ENCODE results near the gene FNIP2. TPM values are rescaled to one million over a fixed set of nuclear protein-coding genes. Genes with fewer than 3 reads are reported as not detected.
"Not testable (repeated sequence)": the region's sequence is repeated elsewhere in the genome, so short reads cannot be mapped to it uniquely, and the experiment has no call there.

Gene FNIP2
- total RNA-seq, 6 experiments from 2014 or later: 14.1 to 22.2 (median 18.2) TPM

- DNase-seq: no peak
- Mint-ChIP-seq H3K9me3 (no peaks in the 10 kb centered on the region), H3K27me3 (ENCODE audit: insufficient read depth) (peaks cover 3% of the 10 kb centered on the region), H3K27ac (no peak overlapping the region), H3K4me3 (no peak overlapping the region), H3K4me1 (ENCODE audit: low read depth) (peaks cover 25% of the 10 kb centered on the region), H3K36me3 (ENCODE audit: low read depth) (peaks cover 36% of the 10 kb centered on the region)
- TF ChIP-seq, protein P1, sequence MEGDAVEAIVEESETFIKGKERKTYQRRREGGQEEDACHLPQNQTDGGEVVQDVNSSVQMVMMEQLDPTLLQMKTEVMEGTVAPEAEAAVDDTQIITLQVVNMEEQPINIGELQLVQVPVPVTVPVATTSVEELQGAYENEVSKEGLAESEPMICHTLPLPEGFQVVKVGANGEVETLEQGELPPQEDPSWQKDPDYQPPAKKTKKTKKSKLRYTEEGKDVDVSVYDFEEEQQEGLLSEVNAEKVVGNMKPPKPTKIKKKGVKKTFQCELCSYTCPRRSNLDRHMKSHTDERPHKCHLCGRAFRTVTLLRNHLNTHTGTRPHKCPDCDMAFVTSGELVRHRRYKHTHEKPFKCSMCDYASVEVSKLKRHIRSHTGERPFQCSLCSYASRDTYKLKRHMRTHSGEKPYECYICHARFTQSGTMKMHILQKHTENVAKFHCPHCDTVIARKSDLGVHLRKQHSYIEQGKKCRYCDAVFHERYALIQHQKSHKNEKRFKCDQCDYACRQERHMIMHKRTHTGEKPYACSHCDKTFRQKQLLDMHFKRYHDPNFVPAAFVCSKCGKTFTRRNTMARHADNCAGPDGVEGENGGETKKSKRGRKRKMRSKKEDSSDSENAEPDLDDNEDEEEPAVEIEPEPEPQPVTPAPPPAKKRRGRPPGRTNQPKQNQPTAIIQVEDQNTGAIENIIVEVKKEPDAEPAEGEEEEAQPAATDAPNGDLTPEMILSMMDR (IDR thresholded peaks at IDR 0.05): no peak
These were observed 102.5 kb downstream of the FNIP2 start for GRCh38 chr4:158871335-158871724.

GRCh38 chr4:158873795-158874401 is 105.1 kb downstream of the FNIP2 start:
- Mint-ChIP-seq H3K4me3 (peak overlapping the region; percentile 77), H3K4me1 (ENCODE audit: low read depth) (peaks cover 25% of the 10 kb centered on the region)

DNA sequence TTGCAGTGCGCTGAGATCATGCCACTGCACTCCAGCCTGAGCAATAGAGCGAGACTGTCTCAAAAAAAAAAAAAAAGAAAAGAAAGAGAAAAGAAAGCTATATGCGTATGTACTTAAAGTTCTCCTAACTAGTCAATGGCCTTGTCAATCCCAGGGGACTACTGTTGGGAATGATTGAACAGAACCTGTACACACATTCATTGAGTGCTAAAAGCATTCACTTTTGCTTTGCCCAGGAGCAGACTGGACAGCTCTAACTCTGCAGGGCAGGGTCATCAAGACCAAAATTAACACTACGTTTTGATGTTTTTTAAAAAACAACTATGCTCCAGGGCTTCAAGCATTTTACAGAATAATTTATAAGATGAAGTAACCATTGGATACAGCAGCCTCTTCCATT is 106.2 kb downstream of the FNIP2 start:
- DNase-seq: no peak
- Mint-ChIP-seq H3K9me3 (no peaks in the 10 kb centered on the region), H3K27ac (no peak overlapping the region), H3K27me3 (ENCODE audit: insufficient read depth) (peaks cover 3% of the 10 kb centered on the region), H3K36me3 (ENCODE audit: low read depth) (peaks cover 47% of the 10 kb centered on the region), H3K4me1 (ENCODE audit: low read depth) (peaks cover 25% of the 10 kb centered on the region), H3K4me3 (no peak overlapping the region)
- TF ChIP-seq, protein P1 (IDR thresholded peaks at IDR 0.05): no peak

More at GRCh38 chr4:158873795-158874401, 105.1 kb downstream of the FNIP2 start:
- TF ChIP-seq, protein P1 (IDR thresholded peaks at IDR 0.05): no peak
- peaks cover 47% of the 10 kb centered on the region for H3K36me3 Mint-ChIP-seq (ENCODE audit: low read depth)
- peaks cover 3% of the 10 kb centered on the region for H3K27me3 Mint-ChIP-seq (ENCODE audit: insufficient read depth)
- H3K27ac Mint-ChIP-seq: peak overlapping the region; percentile 75
- peak; percentile 93 for DNase-seq
- no peaks in the 10 kb centered on the region for H3K9me3 Mint-ChIP-seq

- no peak for DNase-seq
- Mint-ChIP-seq H3K4me1 (ENCODE audit: low read depth) (peaks cover 25% of the 10 kb centered on the region), H3K36me3 (ENCODE audit: low read depth) (peaks cover 45% of the 10 kb centered on the region), H3K27ac (no peak overlapping the region), H3K9me3 (no peaks in the 10 kb centered on the region), H3K4me3 (no peak overlapping the region), H3K27me3 (ENCODE audit: insufficient read depth) (peaks cover 3% of the 10 kb centered on the region)
- TF ChIP-seq, protein P1 (IDR thresholded peaks at IDR 0.05): no peak
These were observed 106.6 kb downstream of the FNIP2 start for GRCh38 chr4:158875455-158875854.

DNA sequence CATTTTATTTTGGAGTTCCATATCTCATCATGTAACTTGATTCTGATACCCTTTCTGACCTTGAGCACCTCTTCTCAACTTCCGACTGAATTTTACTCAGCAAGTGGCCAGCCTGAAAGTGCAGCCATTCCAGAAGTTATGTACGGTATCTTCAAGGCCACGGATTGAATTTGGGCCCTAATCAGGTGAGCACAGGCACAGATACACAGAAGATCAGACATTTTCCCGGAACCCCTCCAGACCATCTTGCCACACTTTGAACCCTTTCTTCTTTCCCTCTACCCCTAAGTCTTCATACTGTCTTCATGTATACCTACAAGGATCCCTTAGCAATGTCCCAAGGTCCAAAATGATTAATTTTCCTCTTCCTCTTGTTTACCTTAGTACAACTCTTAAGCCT is 108.2 kb downstream of the FNIP2 start:
- Mint-ChIP-seq H3K36me3 (ENCODE audit: low read depth) (peaks cover 39% of the 10 kb centered on the region), H3K4me3 (no peak overlapping the region), H3K27me3 (ENCODE audit: insufficient read depth) (peaks cover 3% of the 10 kb centered on the region), H3K4me1 (ENCODE audit: low read depth) (peaks cover 24% of the 10 kb centered on the region), H3K27ac (no peak overlapping the region), H3K9me3 (no peaks in the 10 kb centered on the region)
- DNase-seq: no peak
- TF ChIP-seq, protein P1 (IDR thresholded peaks at IDR 0.05): no peak

- DNase-seq; H3K4me3 Mint-ChIP-seq; H3K27ac Mint-ChIP-seq; H3K27me3 Mint-ChIP-seq (ENCODE audit: insufficient read depth); H3K9me3 Mint-ChIP-seq; H3K4me1 Mint-ChIP-seq (ENCODE audit: low read depth): not testable (repeated sequence)
- peaks cover 31% of the 10 kb centered on the region for H3K36me3 Mint-ChIP-seq (ENCODE audit: low read depth)
These were observed 113.3 kb downstream of the FNIP2 start for GRCh38 chr4:158882142-158882541.
